HS-27A (cell line): ENCODE results near the gene PDIA5.

Experiments used
- DNase-seq: peaks from one replicate; pipeline ENCODE4 v3.0.0-alpha.2; 2012; ENCODE audit warnings: low read depth, missing footprints

PDIA5 gene

DNA sequence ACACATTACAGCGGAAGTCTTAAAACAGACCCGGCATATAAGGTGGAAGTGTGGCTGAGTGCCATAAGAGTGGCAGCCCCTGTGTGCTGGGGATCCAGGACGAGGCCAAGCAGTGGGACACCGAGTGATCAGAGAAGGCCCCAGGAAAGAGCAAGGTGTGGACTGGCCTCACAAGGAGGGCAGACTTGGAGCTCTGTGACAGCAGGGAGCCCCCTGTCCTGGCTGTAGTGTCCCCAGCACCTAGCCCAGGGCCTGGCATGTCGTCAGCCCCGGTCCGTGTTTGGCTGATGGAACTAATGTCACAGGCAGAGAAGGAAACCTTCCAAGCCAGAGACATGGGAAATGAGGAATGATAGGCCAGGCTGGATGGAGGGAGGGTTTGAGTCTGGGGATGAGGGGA lies 4.8 kb downstream of the PDIA5 start:
- no peak for DNase-seq

DNA sequence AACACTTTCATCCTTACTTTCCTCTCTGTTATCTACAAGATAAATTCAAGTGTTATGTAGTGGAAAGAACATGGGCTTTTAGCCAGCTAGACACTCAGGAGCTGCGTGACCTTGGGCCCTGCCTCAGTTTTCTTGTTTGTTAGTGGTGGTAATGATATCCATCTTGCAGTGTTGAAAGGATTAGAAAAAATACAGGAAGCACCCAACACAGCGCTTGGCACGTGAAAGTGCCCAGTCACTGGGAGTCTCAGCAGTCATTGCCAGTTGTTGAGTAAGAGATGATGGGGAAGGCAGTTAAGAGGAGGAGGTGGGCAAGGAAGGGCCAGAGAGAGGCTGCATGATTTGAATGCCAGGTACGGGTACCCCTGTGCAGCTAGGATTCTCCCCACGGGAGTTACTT lies 5.3 kb downstream of the PDIA5 start:
- no peak for DNase-seq

- no peak for DNase-seq
These were observed 5.7 kb downstream of the PDIA5 start for GRCh38 chr3:123072564-123072963.

DNA sequence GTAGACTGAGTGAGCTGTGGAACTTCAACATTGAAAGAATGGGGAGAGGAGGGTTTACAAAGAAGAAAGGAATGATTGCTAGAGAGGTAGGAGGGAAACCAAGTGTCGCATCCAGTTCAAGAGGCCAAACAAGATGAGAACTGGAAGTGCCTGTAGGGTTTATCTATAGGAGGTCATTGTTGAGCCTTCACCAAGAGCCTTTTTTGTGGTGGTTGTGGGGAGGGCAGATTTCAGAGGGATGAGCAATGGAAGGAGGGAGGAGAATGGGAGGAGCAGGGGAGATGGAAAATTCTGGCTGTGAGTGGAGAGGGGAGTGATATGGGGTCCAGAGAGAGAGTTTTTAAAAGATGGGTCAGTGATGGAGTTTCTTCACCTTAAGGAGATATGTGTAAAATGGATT lies 8.5 kb downstream of the PDIA5 start:
- DNase-seq = no peak

DNA sequence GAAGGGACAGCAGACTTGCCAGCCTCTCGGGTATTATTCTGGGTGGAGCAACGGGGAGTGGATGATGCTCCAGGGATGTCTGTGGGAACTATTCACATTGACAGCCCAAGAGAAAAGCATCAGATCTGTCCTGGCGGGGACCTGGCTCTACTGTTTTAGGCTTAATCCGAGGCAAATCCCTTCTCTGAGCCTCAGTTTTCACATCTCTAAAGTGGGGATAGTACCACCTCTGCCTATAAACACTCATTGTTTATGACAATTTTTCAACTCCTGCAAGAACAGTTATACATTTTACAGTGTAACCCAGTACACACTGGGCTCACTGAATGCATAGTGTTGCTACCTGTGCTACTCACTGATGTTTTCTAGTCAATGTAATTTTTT lies 9.3 kb downstream of the PDIA5 start:
- no peak for DNase-seq

DNA sequence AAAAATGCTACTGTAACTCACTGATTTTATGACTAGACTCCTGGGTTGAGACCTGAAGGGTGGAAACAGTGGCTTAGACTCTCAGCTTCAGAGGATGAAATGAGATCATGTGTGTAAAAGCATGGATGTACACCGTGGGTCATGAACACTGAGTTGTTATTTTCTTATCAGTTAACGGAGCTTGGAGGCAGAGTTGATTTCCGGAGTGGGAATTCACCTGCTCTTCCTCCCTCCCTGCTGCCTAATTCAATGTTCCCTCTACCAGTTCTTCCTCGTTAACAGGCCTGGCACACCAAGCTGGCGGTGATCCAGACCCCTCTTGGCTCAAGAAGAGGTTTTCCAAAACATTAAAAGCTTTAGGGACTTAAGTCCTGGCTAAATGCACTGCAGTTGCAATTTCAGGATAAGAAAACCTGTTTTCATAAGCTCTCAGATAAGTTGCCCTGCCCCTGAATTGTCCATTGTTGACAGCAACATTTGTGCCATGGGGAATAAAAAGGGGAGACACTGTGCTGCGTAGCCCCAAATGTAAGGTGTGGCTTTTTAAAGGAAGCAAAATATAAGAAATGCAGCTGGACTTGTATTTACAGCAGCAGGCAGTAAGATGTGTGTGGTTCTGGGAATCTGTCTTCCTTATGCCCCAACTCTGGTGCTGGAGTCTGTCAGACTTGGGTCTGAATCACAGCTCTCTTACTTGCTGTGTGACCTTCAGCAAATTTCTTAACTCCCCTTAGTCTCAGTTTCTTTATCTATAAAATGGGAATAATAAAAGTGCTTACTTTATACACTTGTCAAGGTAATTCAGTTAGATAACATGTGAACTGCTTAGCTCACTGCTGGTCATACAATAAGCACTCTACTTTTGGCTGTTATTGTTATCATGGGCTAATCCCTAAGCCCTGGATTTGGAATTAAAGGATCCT lies 9.9 kb downstream of the PDIA5 start:
- DNase-seq = no peak

DNA sequence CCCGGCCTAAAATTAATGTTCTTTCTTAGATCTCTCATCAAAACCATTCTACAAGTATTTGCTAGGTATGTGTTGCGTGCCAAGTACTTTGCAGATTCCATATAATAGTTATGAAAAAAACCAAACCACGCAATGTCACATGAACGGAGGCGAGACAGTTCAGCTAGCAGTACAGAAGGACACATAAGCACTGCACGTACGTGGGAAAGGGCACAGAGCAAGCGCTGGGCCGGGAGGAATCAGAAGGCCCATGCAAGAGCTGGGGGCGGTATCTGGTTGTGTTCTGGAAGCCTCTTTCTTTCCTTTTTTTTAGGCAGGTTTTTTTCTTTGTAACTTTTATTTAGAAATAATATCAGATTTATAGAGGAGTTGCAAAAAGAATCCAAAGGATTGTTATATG lies 11.3 kb downstream of the PDIA5 start:
- no peak for DNase-seq

DNA sequence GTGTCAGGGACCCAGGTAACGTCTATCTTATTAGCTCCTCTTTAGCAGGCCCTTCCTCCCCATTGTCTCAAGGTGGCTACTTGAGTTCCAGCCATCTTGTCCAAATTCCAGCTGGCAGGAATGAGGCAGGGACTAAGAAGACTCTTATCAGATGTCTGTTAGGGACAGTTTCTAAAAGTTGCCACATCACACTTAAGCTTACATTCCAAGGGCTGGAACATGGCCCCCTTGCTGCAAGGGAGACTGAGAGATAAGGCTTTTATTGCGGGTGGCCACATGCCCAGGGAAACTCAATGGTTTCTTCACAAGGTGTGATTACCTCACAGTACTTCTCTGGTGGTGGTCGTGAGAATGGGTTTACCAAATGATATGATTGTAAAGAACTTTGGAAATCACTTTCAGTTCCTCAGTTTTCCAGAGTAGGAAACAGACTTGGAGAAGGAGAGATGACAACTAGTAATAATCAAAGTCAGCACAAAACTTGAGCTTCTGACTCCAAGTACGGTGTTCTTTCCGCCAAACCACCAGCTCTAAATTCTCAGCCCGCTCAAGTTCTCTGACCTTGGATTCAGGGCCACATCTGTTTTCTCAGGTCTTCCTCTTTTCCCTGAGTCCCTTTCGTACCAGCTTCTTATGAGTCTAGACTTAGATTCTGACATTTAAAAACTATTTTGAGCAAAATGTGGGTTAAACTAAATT lies 14.2 kb downstream of the PDIA5 start:
- DNase-seq = no peak

DNA sequence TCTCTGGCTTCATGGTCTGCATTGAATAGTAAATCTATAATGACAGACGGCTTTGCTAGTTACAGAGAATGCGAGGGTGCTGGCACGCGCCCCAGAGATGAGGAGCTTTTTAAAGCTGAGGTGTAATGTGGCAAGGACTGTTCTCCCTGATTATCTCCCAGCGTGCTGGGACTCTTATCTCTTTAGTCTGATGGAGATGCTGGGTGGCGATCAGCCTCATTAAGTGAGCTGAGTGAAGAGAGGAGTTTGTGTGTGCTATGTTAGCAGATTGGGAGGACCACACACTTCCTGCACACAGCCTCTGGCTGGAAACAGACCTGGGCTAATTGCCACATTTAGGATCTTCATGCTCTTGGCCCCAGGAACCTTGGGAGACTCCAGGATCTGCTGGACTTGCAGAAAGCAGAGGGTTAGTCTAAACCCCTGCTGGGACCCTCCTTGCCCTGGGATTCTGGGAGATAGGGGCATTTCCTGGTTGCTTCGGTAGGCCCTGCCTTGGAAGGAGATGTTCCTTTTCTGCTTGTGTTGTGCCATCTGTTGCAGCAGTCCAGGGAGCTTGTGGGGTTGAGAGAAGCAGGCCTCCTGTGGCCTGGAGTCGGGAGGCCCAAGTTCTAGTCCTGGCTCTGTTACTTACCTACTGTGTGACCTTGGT lies 15.0 kb downstream of the PDIA5 start:
- DNase-seq = no peak

GRCh38 chr3:123082370-123083065 lies 15.7 kb downstream of the PDIA5 start:
- no peak for DNase-seq

DNA sequence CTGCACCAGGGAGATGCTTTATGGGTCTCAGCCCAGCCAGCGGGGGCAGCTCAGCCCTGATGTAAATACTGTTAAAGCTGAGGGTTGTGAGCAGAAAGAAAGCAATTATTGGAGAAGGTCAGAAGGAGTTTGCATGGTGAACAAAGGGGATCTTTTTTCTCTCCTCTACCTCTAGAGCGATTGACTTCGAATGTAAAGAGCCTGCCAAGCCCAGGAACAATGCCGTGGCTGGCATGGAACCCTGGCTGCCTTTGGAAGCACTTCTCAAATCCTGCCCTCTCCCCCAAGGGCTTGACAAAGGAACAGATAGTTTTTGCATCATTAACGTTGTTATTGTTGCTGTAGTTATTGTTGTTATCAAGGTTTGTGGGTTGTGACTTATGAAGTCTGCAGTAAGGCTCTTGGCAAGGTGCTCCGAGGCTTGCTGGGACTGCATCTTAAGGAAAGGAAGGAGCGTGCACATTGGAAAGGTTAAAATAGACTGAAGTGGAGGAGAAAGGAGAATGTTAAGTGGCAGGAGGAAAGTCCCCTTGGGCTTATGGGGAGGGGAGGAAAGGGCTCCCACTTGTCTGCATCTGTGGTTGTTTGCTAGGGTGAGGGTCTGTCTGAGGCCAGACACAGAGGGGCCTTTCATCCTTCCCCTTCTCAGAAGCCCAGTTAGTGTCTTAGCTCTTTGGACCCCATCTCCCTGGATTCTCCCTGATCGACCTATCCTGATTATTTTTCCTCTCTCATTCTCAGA lies 16.7 kb downstream of the PDIA5 start:
- DNase-seq = no peak

DNA sequence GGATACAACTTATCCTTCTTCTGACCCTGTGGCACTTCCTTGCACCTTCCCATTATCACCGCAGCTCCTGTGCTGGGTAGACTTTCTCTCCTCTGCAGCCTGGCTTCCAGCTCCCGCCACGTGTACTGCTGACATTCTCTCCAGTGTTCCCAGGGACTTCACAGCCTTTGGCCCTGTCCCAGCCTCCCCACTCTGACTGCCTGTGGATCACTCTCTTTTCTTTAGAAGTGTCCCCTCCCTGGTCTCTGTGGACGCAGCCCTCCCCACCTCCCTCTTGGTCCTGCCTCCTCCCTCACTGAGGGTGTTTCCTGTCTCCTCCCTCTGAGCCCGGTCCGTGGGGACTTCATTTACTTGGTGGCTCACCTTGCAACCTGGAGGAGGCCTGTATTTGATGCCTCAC lies 17.4 kb downstream of the PDIA5 start:
- DNase-seq = no peak

- no peak for DNase-seq
These were observed 18.0 kb downstream of the PDIA5 start for GRCh38 chr3:123084738-123085237.

DNA sequence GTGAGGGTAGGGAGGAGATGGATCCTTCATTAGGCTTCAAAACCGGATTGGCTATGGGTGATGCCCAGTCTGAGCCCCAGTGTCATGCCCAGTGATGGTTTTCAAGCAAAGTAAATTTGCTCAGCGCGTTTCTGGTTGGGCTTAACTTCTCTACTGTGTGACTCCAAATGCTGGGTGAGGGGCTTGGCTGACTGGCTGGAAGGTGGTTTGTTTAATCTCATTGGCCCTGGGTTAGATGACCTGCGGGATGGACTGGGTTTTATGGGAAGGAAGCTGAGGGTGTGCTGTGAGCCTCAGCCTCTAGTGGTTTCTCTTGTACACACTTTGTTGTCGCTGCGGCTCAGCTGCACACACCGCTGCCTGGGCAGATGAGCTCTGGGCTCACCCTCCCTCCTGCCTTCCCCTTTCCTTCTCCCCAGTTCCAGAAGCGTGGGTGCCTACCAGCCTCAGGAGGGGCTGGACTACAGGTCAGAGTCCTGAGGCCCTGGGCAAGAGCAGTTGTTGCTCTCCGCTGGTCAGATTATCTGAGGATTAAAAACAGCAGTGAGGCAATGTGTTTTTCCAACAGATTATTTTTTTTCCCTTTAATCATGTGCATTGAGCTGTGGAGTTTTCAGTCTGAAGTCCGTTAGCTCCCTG lies 18.6 kb downstream of the PDIA5 start:
- DNase-seq = no peak

GRCh38 chr3:123085932-123086627 lies 19.3 kb downstream of the PDIA5 start:
- DNase-seq = no peak

- DNase-seq = no peak
These were observed 21.6 kb downstream of the PDIA5 start for GRCh38 chr3:123088387-123088786.

- DNase-seq = no peak
These were observed 22.9 kb downstream of the PDIA5 start for GRCh38 chr3:123089611-123090331.

DNA sequence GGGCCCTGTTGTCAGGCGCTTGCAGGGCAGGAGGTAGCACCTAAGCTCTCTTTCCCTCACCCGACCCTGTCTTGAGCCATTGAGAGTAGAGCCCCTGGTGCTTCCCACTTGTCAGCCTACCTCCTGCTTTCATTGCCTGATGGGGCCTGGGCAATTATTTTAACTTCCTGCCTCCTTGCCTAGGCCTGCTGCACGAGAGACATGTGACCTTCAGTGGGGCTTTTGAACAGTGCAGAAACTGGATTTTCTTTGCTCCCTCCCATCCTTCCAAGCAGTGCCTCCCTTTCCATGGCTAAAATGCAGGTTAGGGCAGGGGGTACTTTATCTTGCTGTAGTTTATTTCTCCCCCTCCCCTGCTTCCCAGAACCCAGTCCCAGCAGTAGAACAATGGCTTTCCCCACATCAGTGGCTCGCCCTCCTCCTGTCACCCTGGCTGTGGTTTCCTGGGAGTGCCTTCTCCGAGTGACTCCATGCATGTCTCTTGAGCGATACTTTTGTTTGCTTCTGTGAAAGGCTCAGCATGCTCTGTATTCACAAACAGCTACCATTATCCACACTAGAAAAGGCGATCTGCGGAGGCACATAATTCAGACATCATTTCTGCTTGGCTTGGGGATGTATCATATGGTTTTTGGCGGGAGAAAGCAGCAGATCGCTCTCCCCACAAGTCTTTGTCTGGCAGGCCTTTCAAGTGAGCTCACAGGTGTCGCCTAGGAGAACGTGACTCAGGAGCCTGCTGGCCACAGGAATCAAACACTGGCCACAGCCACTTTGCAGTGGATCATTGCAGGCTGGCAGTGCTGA lies 24.1 kb downstream of the PDIA5 start:
- DNase-seq = no peak

DNA sequence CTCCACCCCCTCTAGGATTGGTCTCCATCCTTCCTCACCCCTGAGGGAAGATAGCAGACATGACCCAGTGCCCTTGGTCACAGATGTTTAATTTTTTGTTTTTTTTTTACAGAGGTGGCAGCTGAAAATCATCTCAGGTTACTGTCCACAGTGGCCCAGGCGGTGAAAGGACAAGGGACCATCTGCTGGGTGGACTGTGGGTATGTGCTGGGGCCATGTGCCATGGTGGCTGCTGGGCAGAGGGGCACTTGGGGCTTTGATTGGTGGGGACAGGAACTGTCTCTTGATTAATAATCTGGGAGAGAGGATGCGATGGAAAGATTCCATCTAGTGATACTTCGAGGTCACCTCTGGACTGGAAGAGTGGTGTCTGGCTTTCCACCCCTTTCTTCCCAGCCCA lies 25.4 kb downstream of the PDIA5 start:
- no peak for DNase-seq
